Measurements from ENCODE around the gene C5AR1. TPM values are rescaled to one million over a fixed set of nuclear protein-coding genes. Genes with fewer than 3 reads are reported as not detected.
"Not testable (repeated sequence)": the region's sequence is repeated elsewhere in the genome, so short reads cannot be mapped to it uniquely, and the experiment has no call there.

C5AR1 gene
- polyA plus RNA-seq, 1 of the 3 experiments (the other 2 are of a cell fraction) = 1.2 TPM

GRCh38 chr19:47336765-47337718, 27.4 kb downstream of the C5AR1 start:
- H2AFZ ChIP-seq (ENCODE audit: low read depth); H4K20me1 ChIP-seq (ENCODE audit: insufficient read depth); H3K9ac ChIP-seq; H3K9me2 ChIP-seq; POLR2A ChIA-PET; H3K36me3 ChIP-seq (replicated peaks in 1 of 2; ENCODE audit: control insufficient read depth in 1 of 2, insufficient read depth in 2 of 2, low read length in 1 of 2); H3K4me2 ChIP-seq; H3F3A ChIP-seq (replicated peaks; ENCODE audit: insufficient read depth); DNase-seq; H3K27ac ChIP-seq (ENCODE audit: low read depth in 2 of 2, low read length in 1 of 2); H3K4me1 ChIP-seq (ENCODE audit: control insufficient read depth in 1 of 2, insufficient read depth in 2 of 2, low read depth in 1 of 2, low read length in 1 of 2); H3K4me3 ChIP-seq (ENCODE audit: low read depth in 2 of 2, low read length in 1 of 2); H3K9me3 ChIP-seq; H3K27me3 ChIP-seq (ENCODE audit: insufficient read depth); H3K79me2 ChIP-seq (ENCODE audit: insufficient read depth): not testable (repeated sequence)
- CTCF ChIA-PET = interaction anchor here (0.9 to 1.6 kb wide), 2 partner anchors 12 to 14 kb away, joined by 5 to 12 read pairs; partner anchors contain the start of gene DHX34
- 88% methylated on average over 18 of the region's 18 CpGs for WGBS (ENCODE audit: low lambda C conversion rate)

GRCh38 chr19:47339196-47339880, 29.7 kb downstream of the C5AR1 start:
- Histone ChIP-seq H3K4me1 (ENCODE audit: control insufficient read depth in 1 of 2, insufficient read depth in 2 of 2, low read depth in 1 of 2, low read length in 1 of 2) (no peaks in the 10 kb centered on the region), H2AFZ (ENCODE audit: low read depth) (no peak overlapping the region), H3K36me3 (replicated peaks in 1 of 2; ENCODE audit: control insufficient read depth in 1 of 2, insufficient read depth in 2 of 2, low read length in 1 of 2) (no peaks in the 10 kb centered on the region), H3K79me2 (ENCODE audit: insufficient read depth) (no peaks in the 10 kb centered on the region), H3K4me3 (ENCODE audit: low read depth in 2 of 2, low read length in 1 of 2) (no peak overlapping the region), H3F3A (replicated peaks; ENCODE audit: insufficient read depth) (no peaks in the 10 kb centered on the region), H3K9ac (no peak overlapping the region), H3K27ac (ENCODE audit: low read depth in 2 of 2, low read length in 1 of 2) (no peak overlapping the region), H3K9me3 (no peaks in the 10 kb centered on the region), H3K9me2 (no peaks in the 10 kb centered on the region), H4K20me1 (ENCODE audit: insufficient read depth) (no peaks in the 10 kb centered on the region), H3K27me3 (ENCODE audit: insufficient read depth) (no peaks in the 10 kb centered on the region), H3K4me2 (no peak overlapping the region)
- no peak for DNase-seq
- TF ChIP-seq SMC3 (IDR thresholded peaks at IDR 0.05; ENCODE audit: low read depth, low read length) (no peak), JUND (IDR thresholded peaks at IDR 0.05) (no peak), POLR2AphosphoS5 (IDR thresholded peaks at IDR 0.05; ENCODE audit: low read depth, low read length) (no peak), FOSL2 (IDR thresholded peaks at IDR 0.05; ENCODE audit: borderline replicate concordance, low read depth) (no peak), PBX3 (IDR thresholded peaks at IDR 0.05) (no peak), CTCF (IDR thresholded peaks at IDR 0.05) (no peak), EP300 (IDR thresholded peaks at IDR 0.05; ENCODE audit: borderline replicate concordance in 1 of 2, low read depth in 1 of 2, low read length in 1 of 2) (no peak), RXRA (IDR thresholded peaks at IDR 0.05; ENCODE audit: borderline replicate concordance, low read depth) (no peak), MEF2A (IDR thresholded peaks at IDR 0.05; ENCODE audit: borderline replicate concordance, low read depth) (no peak), FOXJ3 (CRISPR knock-in tag; IDR thresholded peaks at IDR 0.05) (no peak), MXI1 (IDR thresholded peaks at IDR 0.05; ENCODE audit: low read depth, low read length) (no peak), RCOR1 (IDR thresholded peaks at IDR 0.05; ENCODE audit: low read length) (no peak), NFIC (IDR thresholded peaks at IDR 0.05; ENCODE audit: borderline replicate concordance) (no peak), ZBTB33 (IDR thresholded peaks at IDR 0.05; ENCODE audit: borderline replicate concordance, low read depth) (no peak), EZH2phosphoT487 (IDR thresholded peaks at IDR 0.05; ENCODE audit: borderline replicate concordance, low read depth) (no peak)
- WGBS (ENCODE audit: low lambda C conversion rate) = 44% methylated on average over 10 of the region's 10 CpGs
- POLR2A ChIA-PET = interaction anchor here (0.5 kb wide), 1 partner anchor 43 kb away, joined by 3 read pairs; no protein-coding TSS in a partner anchor
- CTCF ChIA-PET = interaction anchor here (1.3 to 1.6 kb wide), 4 partner anchors 10 to 52 kb away, joined by 3 to 5 read pairs (median 4); partner anchors contain the start of gene DHX34

Data from SK-N-SH (cell line).